Right lobe of liver (tissue), 6 donors: Measurements from ENCODE around the gene HSPD1. TPM values are rescaled to one million over a fixed set of nuclear protein-coding genes. Genes with fewer than 3 reads are reported as not detected.
A peak's percentile ranks its signal among the peaks of the same experiment; 100 is the strongest.

Experiments used
- ATAC-seq, 4 donors: fragments of 200-7000 bp; cut with Tn5 transposase; one replicate each; pipeline ENCODE4 v1.9.1; 2020; ENCODE audit warnings: mild to moderate bottlenecking in 4 of 4, moderate library complexity in 4 of 4
- DNase-seq, 3 donors: peaks; one replicate each; pipeline ENCODE4 v3.0.0-alpha.2; 2020
- H3K27ac ChIP-seq, 3 donors: fragments of 200-600 bp; one replicate each; pipeline ENCODE4 v1.8.0; 2022
- H3K27me3 ChIP-seq, 2 donors: fragments of 200-600 bp; one replicate each; pipeline ENCODE4 v1.8.0; 2022
- H3K36me3 ChIP-seq, 4 donors: fragments of 200-600 bp; sonication (generic) in 1 of 4; one replicate each; pipeline versions ENCODE4 v1.5.1 to v1.8.0; 2017 to 2022; ENCODE audit warnings: control low read depth in 1 of 4
- H3K4me1 ChIP-seq, 4 donors: fragments of 200-600 bp; sonication (generic) in 1 of 4; one replicate each; pipeline versions ENCODE4 v1.5.1 to v1.8.0; 2017 to 2022; ENCODE audit warnings: control low read depth in 1 of 4
- H3K4me3 ChIP-seq, 3 donors: fragments of 200-600 bp; one replicate each; pipeline ENCODE4 v1.8.0; 2022
- H3K9me3 ChIP-seq, 4 donors: fragments of 200-600 bp; sonication (generic) in 1 of 4; one replicate each; pipeline versions ENCODE4 v1.5.1 to v1.8.0; 2017 to 2022; ENCODE audit warnings: control low read depth in 1 of 4
- CTCF ChIP-seq, 4 donors: fragments of 200-600 bp in 3 of 4; fragments of 450-650 bp in 1 of 4; IDR thresholded peaks; one replicate each; pipeline versions ENCODE4 v1.5.1 to v1.8.0; 2016 to 2022; ENCODE audit warnings: antibody characterized with exemption in 4 of 4, mild to moderate bottlenecking in 2 of 4
- POLR2A ChIP-seq: fragments of 450-650 bp; IDR thresholded peaks from one replicate; pipeline ENCODE4 v1.6.1; 2017; ENCODE audit warnings: antibody characterized with exemption, mild to moderate bottlenecking
- WGBS: methylation state at CpG from one replicate; pipeline ENCODE4 v1.1.6; 2018; ENCODE audit warnings: low coverage, low lambda C conversion rate; ENCODE audit not compliant: insufficient coverage; ENCODE audit errors: missing lambda C conversion rate; 5-methylcytosine and 5-hydroxymethylcytosine counted together
- intact Hi-C, 2 donors: fragments of 100-400 bp; cut with DNase I; formaldehyde crosslinking; loops; one replicate each; pipeline versions ENCODE4 v1.11.2 to v1.14.1; 2022
- total RNA-seq, 6 experiments: library from RNA; depleted of rRNA in 2 of 6; stranded (reverse); fragments of >200 nt in 2 of 6; fragmentation: NEBNext Ultra II Directional in 3 of 6; extraction: Animal tissue kit (Norgen Biotek cat#: 25700) in 3 of 6; gene quantifications; one replicate each; pipeline versions ENCODE4 v1.1.0 to v1.2.4, GENCODE V29; 2016 to 2023
- donor health status: DM: no; HTN: yes; CAD: no.
- donor health status: DM: no; HTN: no; CAD: no.
- donor health status: DM: no; HTN: no; CAD: no.
- donor health status: DM: no; HTN: yes; CAD: no.
- donor health status: DM: no; HTN: yes; CAD: no.

HSPD1 gene
- total RNA-seq, 6 experiments from 2014 or later, result 241 to 552 (median 353) TPM

- DNase-seq (no peak), ATAC-seq (no peak)
- TF ChIP-seq CTCF (IDR thresholded peaks at IDR 0.05) (no peak), POLR2A (no peak)
- Histone ChIP-seq H3K27ac (no peak overlapping the region), H3K36me3 (peaks cover 0 to 46% (median 12%) of the 10 kb centered on the region in 4 donors), H3K27me3 (no peaks in the 10 kb centered on the region), H3K9me3 (no peaks in the 10 kb centered on the region), H3K4me3 (no peak overlapping the region), H3K4me1 (peaks cover 0 to 22% (median 0%) of the 10 kb centered on the region in 4 donors)
- WGBS, result 88% methylated on average over 2 of the region's 2 CpGs
- intact Hi-C loops, result no loop called here
Observed at GRCh38 chr2:197461057-197461456, 38.6 kb downstream of the HSPD1 start.

- H3K4me3 ChIP-seq, result no peak overlapping the region
- H3K27me3 ChIP-seq, result no peaks in the 10 kb centered on the region
- no peak for TF ChIP-seq POLR2A
- TF ChIP-seq CTCF (IDR thresholded peaks at IDR 0.05), result no peak
- no peak overlapping the region for H3K27ac ChIP-seq
- intact Hi-C loops, result no loop called here
- no peak for ATAC-seq
- H3K4me1 ChIP-seq, result peaks cover 0 to 22% (median 0%) of the 10 kb centered on the region in 4 donors
- DNase-seq, result no peak
- peaks cover 0 to 42% (median 12%) of the 10 kb centered on the region in 4 donors for H3K36me3 ChIP-seq
- 78% methylated on average over 4 of the region's 4 CpGs for WGBS
- H3K9me3 ChIP-seq, result no peaks in the 10 kb centered on the region
Observed at GRCh38 chr2:197460649-197461048, 39.0 kb downstream of the HSPD1 start.

GRCh38 chr2:197455428-197455827, 44.2 kb downstream of the HSPD1 start:
- Histone ChIP-seq H3K9me3 (no peaks in the 10 kb centered on the region), H3K4me1 (peaks cover 0 to 35% (median 4%) of the 10 kb centered on the region in 4 donors), H3K27ac (peak overlapping the region in 2 of 3 donors; percentile 98 to 99), H3K36me3 (peaks cover 0 to 9% (median 0%) of the 10 kb centered on the region in 4 donors), H3K27me3 (no peaks in the 10 kb centered on the region), H3K4me3 (no peak overlapping the region)
- ATAC-seq (no peak), DNase-seq (no peak)
- TF ChIP-seq POLR2A, result no peak
- TF ChIP-seq CTCF (IDR thresholded peaks at IDR 0.05), result no peak
- intact Hi-C loops, result no loop called here
- 100% methylated on average over 1 of the region's 1 CpG for WGBS

- WGBS, result 21% methylated on average over 2 of the region's 2 CpGs
- H3K27me3 ChIP-seq, result no peaks in the 10 kb centered on the region
- H3K4me1 ChIP-seq, result peaks cover 0 to 35% (median 4%) of the 10 kb centered on the region in 4 donors
- ATAC-seq, result no peak
- peaks cover 0 to 4% (median 0%) of the 10 kb centered on the region in 4 donors for H3K36me3 ChIP-seq
- H3K9me3 ChIP-seq, result no peaks in the 10 kb centered on the region
- no peak for DNase-seq
- peak overlapping the region; percentile 98 to 99 (median 99) for H3K27ac ChIP-seq
- peak overlapping the region; percentile 81 to 93 (median 86) for H3K4me3 ChIP-seq
- intact Hi-C loops, result no loop called here
- no peak for TF ChIP-seq CTCF (IDR thresholded peaks at IDR 0.05)
- TF ChIP-seq POLR2A, result peak; percentile 17
Observed at GRCh38 chr2:197454923-197455322, 44.7 kb downstream of the HSPD1 start.
